Heart left ventricle (tissue), 16 donors: ENCODE data around the gene NIPSNAP2. TPM values are rescaled to one million over a fixed set of nuclear protein-coding genes. Genes with fewer than 3 reads are reported as not detected.
"Not testable (repeated sequence)": the region's sequence is repeated elsewhere in the genome, so short reads cannot be mapped to it uniquely, and the experiment has no call there.

Experiments
- ATAC-seq, 4 donors: fragments of 200-7000 bp; cut with Tn5 transposase; one replicate each; pipeline ENCODE4 v1.9.1; 2020 to 2022; ENCODE audit warnings: moderate library complexity in 4 of 4, mild to moderate bottlenecking in 3 of 4, moderate number of reproducible peaks in 1 of 4
- DNase-seq, 5 donors: peaks; one replicate each; pipeline ENCODE4 v3.0.0-alpha.2; 2020
- H3K27ac ChIP-seq, 12 donors: fragments of 200-600 bp; sonication (generic) in 4 of 12; one replicate each; pipeline versions ENCODE4 v1.5.0 to v1.8.0; 2016 to 2022; ENCODE audit warnings: mild to moderate bottlenecking in 2 of 12
- H3K27me3 ChIP-seq, 9 donors: fragments of 200-600 bp; sonication (generic) in 2 of 9; one replicate each; pipeline versions ENCODE4 v1.5.1 to v1.8.0; 2016 to 2022; ENCODE audit warnings: mild to moderate bottlenecking in 3 of 9
- H3K36me3 ChIP-seq, 9 donors: fragments of 200-600 bp; sonication (generic) in 2 of 9; one replicate each; pipeline versions ENCODE4 v1.5.0 to v1.8.0; 2018 to 2022; ENCODE audit warnings: mild to moderate bottlenecking in 2 of 9
- H3K4me1 ChIP-seq, 12 donors: fragments of 200-600 bp; sonication (generic) in 4 of 12; one replicate each; pipeline versions ENCODE4 v1.5.0 to v1.8.0; 2016 to 2022; ENCODE audit warnings: mild to moderate bottlenecking in 3 of 12
- H3K4me3 ChIP-seq, 12 donors: fragments of 200-600 bp; sonication (generic) in 4 of 12; one replicate each; pipeline versions ENCODE4 v1.5.0 to v1.8.0; 2017 to 2022; ENCODE audit warnings: mild to moderate bottlenecking in 9 of 12, moderate library complexity in 4 of 12
- H3K9me3 ChIP-seq, 12 donors: fragments of 200-600 bp; sonication (generic) in 4 of 12; one replicate each; pipeline versions ENCODE4 v1.5.0 to v1.8.0; 2016 to 2022; ENCODE audit warnings: mild to moderate bottlenecking in 1 of 12
- POLR2A ChIP-seq, 2 donors: fragments of 450-650 bp; IDR thresholded peaks; one replicate each; pipeline ENCODE4 v1.6.1; 2017; ENCODE audit warnings: antibody characterized with exemption in 2 of 2, mild to moderate bottlenecking in 2 of 2, moderate library complexity in 2 of 2
- WGBS, 4 donors: extraction: QIAGEN DNeasy Blood & Tissue Kit in 2 of 4; methylation state at CpG; one replicate each; pipeline versions ENCODE4 v1.1.5 to v1.1.7; 2013 to 2018; 5-methylcytosine and 5-hydroxymethylcytosine counted together
- intact Hi-C, 10 donors: fragments of 100-400 bp; cut with DNase I; formaldehyde crosslinking; loops; one replicate each; pipeline versions ENCODE4 v1.11.1 to v1.14.2; 2022
- polyA plus RNA-seq, 2 donors: library from polyadenylated mRNA; stranded (reverse); fragments of 200-250 nt; gene quantifications; one replicate each; pipeline ENCODE4 v1.2.3, GENCODE V29; 2013
- total RNA-seq, 9 donors: library from RNA; depleted of rRNA in 2 of 9; stranded (reverse); fragments of >200 nt in 2 of 9; fragmentation: NEBNext Ultra II Directional in 3 of 9; extraction: Animal tissue kit (Norgen Biotek cat#: 25700) in 3 of 9; gene quantifications; one replicate each; pipeline versions ENCODE4 v1.1.0 to v1.2.4, GENCODE V29; 2016 to 2023
- TF ChIP-seq, protein P1 (sequence below), 12 donors: fragments of 200-600 bp; sonication (generic) in 4 of 12; IDR thresholded peaks; one replicate each; pipeline versions ENCODE4 v1.5.0 to v1.8.0; 2018 to 2022; ENCODE audit warnings: antibody characterized with exemption in 12 of 12, mild to moderate bottlenecking in 5 of 12
- donor health status: ischemic (EF 13 %, LVEDD 7.1; RV severe dilation, severe dysfunction).
- donor health status: healthy with polysubstance abuse.
- donor health status: DM: no; HTN: yes; CAD: no.
- donor health status: DM: no; HTN: no; CAD: no.
- donor health status: ischemic (EF 25% LVEDD 6.9; RV normal size, moderate dysfunction).
- donor health status: ischemic (EF 25% LVEDD 5.7; RV mildly dilated, moderate dysfunction).
- donor health status: healthy.
- donor health status: DM: yes; HTN: yes; CAD: no.
- donor health status: ischemic (EF 35%, LVEDD 5.7; RV mildly dilated, moderate dysfunction).
- donor health status: nonischemic (EF 11% LVEDD 7.7; RV severe dilation, severe dysfunction).
- donor health status: DM: yes; HTN: yes; CAD: no.
- donor health status: PGD.
- donor health status: ischemic (EF 29% LVEDD 5.4; RV normal size, mild dysfunction).
- donor health status: nonischemic (EF 23%, LVEDD 6.1; RV moderate dilation, normal function).

Gene NIPSNAP2
- total and polyA plus RNA-seq, 11 donors: 119 to 529 (median 294) TPM

DNA sequence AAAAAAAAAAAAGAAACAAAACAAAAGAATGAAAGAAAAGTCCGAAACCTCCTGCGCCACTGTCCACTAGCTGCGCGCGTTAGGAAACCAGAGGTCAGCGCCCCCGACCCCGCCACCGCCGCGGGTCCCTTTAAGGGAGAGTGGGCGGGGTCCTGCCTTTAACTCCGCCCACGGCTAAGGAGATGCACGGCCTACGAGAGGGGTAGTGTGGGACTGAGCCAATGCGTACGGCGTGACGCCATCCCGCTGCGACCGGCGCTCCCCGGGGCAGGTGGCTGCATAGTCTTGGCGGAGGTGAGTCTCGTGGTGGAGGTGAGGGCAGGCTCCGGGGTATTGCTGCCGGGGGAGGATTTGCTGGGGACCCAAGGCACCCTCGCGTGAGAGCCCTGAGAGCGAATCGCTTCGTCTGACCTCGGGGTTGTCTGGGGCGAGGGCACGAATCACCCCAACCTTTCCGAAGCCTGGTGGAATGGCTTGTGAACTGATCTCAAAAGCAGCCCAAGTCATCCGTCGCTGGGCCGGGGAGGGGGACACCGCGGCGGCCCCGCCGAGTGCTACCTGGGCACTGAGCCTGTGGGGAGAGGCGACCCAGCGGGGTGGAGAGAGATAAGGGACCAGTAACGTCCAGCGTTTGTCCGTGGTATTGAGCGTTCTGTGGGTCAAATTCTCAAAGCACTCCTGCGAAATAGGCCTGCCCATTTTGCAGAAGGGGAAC is 12.6 kb upstream of the NIPSNAP2 start, which contains the start of gene MRPS17:
MRPS17 (plus strand) TSS at position 241 of the 715 bp plus-strand sequence. CDS start 1,319 bp downstream, outside the sequence.
- WGBS, 4 donors: 1 to 2% (median 1%) methylated on average over 42 to 53 of the region's 53 CpGs
- H3K36me3 ChIP-seq: peaks cover 0 to 36% (median 26%) of the 10 kb centered on the region in 9 donors
- TF ChIP-seq POLR2A (IDR thresholded peaks at IDR 0.05): peak in 1 of 2 donors; percentile 65
- TF ChIP-seq, protein P1, sequence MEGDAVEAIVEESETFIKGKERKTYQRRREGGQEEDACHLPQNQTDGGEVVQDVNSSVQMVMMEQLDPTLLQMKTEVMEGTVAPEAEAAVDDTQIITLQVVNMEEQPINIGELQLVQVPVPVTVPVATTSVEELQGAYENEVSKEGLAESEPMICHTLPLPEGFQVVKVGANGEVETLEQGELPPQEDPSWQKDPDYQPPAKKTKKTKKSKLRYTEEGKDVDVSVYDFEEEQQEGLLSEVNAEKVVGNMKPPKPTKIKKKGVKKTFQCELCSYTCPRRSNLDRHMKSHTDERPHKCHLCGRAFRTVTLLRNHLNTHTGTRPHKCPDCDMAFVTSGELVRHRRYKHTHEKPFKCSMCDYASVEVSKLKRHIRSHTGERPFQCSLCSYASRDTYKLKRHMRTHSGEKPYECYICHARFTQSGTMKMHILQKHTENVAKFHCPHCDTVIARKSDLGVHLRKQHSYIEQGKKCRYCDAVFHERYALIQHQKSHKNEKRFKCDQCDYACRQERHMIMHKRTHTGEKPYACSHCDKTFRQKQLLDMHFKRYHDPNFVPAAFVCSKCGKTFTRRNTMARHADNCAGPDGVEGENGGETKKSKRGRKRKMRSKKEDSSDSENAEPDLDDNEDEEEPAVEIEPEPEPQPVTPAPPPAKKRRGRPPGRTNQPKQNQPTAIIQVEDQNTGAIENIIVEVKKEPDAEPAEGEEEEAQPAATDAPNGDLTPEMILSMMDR (IDR thresholded peaks at IDR 0.05): no peak
- H3K9me3 ChIP-seq: no peaks in the 10 kb centered on the region
- peak within 1 kb of the TSS; percentile 73 to 95 (median 82) for H3K4me3 ChIP-seq
- intact Hi-C loops: loop anchor here in 1 of 10 donors (1.0 kb wide), 1 partner anchor 13 kb away; the partner anchor contains the start of gene NIPSNAP2
- H3K4me1 ChIP-seq: peaks cover 0 to 11% (median 8%) of the 10 kb centered on the region in 12 donors
- DNase-seq (peak; percentile 88 to 94 (median 91)), ATAC-seq (peak; percentile 100)
- no peaks in the 10 kb centered on the region for H3K27me3 ChIP-seq
- H3K27ac ChIP-seq: peak within 1 kb of the TSS in 11 of 12 donors; percentile 50 to 89 (median 78)

- intact Hi-C loops, H3K9me3 ChIP-seq, ATAC-seq, H3K27me3 ChIP-seq, DNase-seq: not testable (repeated sequence)
- WGBS, 4 donors: 34 to 48% (median 41%) methylated on average over 19 of the region's 19 CpGs
- Histone ChIP-seq H3K4me1 (peaks cover 0 to 11% (median 8%) of the 10 kb centered on the region in 12 donors), H3K36me3 (peaks cover 0 to 36% (median 26%) of the 10 kb centered on the region in 9 donors), H3K27ac (peak overlapping the region in 10 of 12 donors; percentile 63 to 89 (median 78)), H3K4me3 (peak overlapping the region; percentile 73 to 95 (median 82))
Observed at GRCh38 chr7:55952352-55952671, 12.1 kb upstream of the NIPSNAP2 start.

DNA sequence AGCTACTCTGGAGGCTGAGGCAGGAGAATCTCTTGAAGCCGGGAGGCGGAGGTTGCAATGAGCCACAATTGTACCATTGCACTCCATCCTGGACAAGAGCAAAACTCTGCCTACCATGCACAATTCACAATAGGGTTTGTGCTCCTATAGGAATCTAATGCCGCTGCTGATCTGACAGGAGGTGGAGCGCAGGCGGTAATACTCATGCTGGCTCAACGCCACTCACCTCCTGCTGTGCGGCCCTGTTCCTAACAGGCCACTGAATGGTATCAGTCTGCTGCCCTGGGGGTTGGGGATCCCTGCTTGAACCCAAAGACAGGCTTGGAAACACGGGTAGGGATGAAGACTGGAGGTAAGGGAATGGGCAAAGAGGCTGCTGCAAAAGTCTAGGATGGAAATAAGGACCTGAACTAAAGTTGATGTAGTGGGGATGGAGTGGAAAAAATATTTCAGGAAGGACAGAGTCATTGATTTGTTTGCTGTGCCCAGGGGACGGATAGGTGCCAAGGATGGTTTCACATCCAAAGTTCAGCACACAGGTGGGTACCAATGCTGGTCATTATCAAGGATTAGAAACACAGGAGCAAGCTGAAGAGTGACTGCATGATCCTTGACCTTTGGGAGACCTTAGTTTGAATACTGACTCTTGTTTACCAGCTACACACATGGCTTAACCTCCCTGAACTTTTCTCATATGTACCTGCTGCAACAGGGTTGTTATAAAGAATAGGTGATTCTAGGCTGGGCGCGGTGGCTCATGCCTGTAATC is 10.5 kb upstream of the NIPSNAP2 start:
- H3K27ac ChIP-seq: no peak overlapping the region
- no peak for TF ChIP-seq POLR2A (IDR thresholded peaks at IDR 0.05)
- TF ChIP-seq, protein P1 (IDR thresholded peaks at IDR 0.05): no peak
- no peaks in the 10 kb centered on the region for H3K9me3 ChIP-seq
- no peak overlapping the region for H3K4me3 ChIP-seq
- H3K36me3 ChIP-seq: peaks cover 0 to 36% (median 26%) of the 10 kb centered on the region in 9 donors
- 89 to 90% (median 90%) methylated on average over 11 of the region's 11 CpGs for WGBS, 4 donors
- DNase-seq (no peak), ATAC-seq (no peak)
- no peaks in the 10 kb centered on the region for H3K27me3 ChIP-seq
- intact Hi-C loops: no loop called here
- H3K4me1 ChIP-seq: peaks cover 0 to 11% (median 8%) of the 10 kb centered on the region in 12 donors

DNA sequence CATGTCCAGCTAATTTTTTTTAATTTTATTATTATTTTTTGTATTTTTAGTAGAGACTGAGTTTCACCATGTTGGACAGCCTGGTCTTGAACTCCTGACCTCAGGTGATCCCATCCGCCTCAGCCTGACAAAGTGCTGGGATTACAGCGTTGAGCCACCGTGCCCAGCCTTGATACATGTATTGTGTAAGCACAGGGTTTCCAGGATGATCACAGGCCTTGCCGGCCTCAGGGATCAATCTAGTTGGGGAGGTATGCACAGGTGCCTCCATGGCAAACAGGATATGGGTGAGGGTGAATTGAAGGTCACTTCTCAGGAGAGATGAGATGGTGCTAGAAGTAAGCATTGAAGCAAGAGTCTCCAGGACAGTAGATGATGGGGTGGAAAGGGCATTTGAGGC is 7.2 kb upstream of the NIPSNAP2 start:
- Histone ChIP-seq H3K9me3 (no peaks in the 10 kb centered on the region), H3K4me3 (no peak overlapping the region), H3K27ac (no peak overlapping the region), H3K4me1 (peaks cover 0 to 10% (median 6%) of the 10 kb centered on the region in 12 donors), H3K27me3 (no peaks in the 10 kb centered on the region), H3K36me3 (peaks cover 0 to 36% (median 26%) of the 10 kb centered on the region in 9 donors)
- WGBS, 4 donors: 85 to 93% (median 93%) methylated on average over 4 of the region's 4 CpGs
- DNase-seq (no peak), ATAC-seq (no peak)
- TF ChIP-seq POLR2A (IDR thresholded peaks at IDR 0.05): no peak
- TF ChIP-seq, protein P1 (IDR thresholded peaks at IDR 0.05): no peak
- intact Hi-C loops: no loop called here
